GM18499 (cell line): Measurements from ENCODE around the gene GJD3.

Experiments used
- ATAC-seq: cut with Tn5 transposase; IDR thresholded peaks from one replicate; pipeline ENCODE4 v1.9.1; 2021; ENCODE audit warnings: moderate number of reproducible peaks; ENCODE audit not compliant: insufficient read depth, unreplicated experiment

GJD3 gene

GRCh38 chr17:40343219-40344119, 21.1 kb downstream of the GJD3 start:
- no peak for ATAC-seq

- ATAC-seq = no peak
These were observed 21.9 kb downstream of the GJD3 start for GRCh38 chr17:40342504-40343218.

- no peak for ATAC-seq
These were observed 22.6 kb downstream of the GJD3 start for GRCh38 chr17:40341808-40342503.

GRCh38 chr17:40340880-40341807, 23.4 kb downstream of the GJD3 start:
- no peak for ATAC-seq

- ATAC-seq = no peak
These were observed 24.2 kb downstream of the GJD3 start for GRCh38 chr17:40340327-40340726.

- ATAC-seq = no peak
These were observed 25.4 kb downstream of the GJD3 start for GRCh38 chr17:40338941-40339649.

- ATAC-seq = no peak
These were observed 26.5 kb downstream of the GJD3 start for GRCh38 chr17:40338058-40338457.

GRCh38 chr17:40337351-40337750, 27.2 kb downstream of the GJD3 start:
- no peak for ATAC-seq

- no peak for ATAC-seq
These were observed 28.9 kb downstream of the GJD3 start for GRCh38 chr17:40335620-40336019.

- no peak for ATAC-seq
These were observed 30.6 kb downstream of the GJD3 start for GRCh38 chr17:40333781-40334448.

GRCh38 chr17:40331743-40332641, 32.5 kb downstream of the GJD3 start:
- no peak for ATAC-seq

GRCh38 chr17:40330850-40331470, 33.6 kb downstream of the GJD3 start:
- no peak for ATAC-seq

- no peak for ATAC-seq
These were observed 34.4 kb downstream of the GJD3 start for GRCh38 chr17:40329839-40330794.

- no peak for ATAC-seq
These were observed 36.2 kb downstream of the GJD3 start for GRCh38 chr17:40328386-40328766.

GRCh38 chr17:40327735-40328385, 36.7 kb downstream of the GJD3 start:
- no peak for ATAC-seq

GRCh38 chr17:40327244-40327729, 37.2 kb downstream of the GJD3 start:
- ATAC-seq = no peak
